Anterior cingulate cortex (tissue), 58 donors: ENCODE measurements around the gene CEP85L.
"Not testable (repeated sequence)": the region's sequence is repeated elsewhere in the genome, so short reads cannot be mapped to it uniquely, and the experiment has no call there.

Experiments
- DNase-seq, 58 donors: peaks; one replicate each; lab custom pipeline; 2025; lab: John Stamatoyannopoulos, UW

The CEP85L gene

DNA sequence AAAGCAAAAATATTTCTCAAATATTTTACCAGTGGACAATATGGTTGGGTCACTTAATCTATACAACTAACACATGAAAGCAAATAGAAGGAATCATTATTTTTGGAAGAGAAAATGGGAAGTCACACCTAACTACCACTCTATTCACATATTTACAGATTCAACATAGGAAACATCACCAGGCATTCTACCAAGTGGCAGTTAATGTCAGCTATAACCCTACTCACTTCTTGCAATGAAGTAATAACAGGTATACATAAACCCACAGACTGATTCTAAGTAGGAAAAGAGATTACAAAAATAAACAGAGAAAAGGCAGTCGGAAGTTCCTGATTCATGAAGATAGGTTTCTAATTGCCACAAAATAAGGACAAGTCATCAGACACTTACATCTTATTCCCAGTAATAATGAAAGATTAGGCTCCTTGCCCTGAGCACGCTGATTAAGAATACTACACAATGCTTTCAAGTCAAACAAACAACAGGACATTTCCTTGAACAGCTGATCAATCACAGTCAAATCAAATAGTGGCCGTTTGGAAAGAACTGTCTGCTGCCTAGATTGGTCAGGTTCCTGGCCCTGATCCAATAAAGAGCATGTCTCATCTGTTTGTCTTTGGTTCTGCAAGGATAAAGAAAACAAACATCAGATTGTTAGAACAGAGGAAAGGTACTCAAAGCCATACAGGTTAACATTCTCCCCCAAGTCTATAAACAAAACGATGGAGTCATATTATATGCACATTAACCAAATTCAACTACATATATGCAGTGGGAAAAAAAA lies 182.5 kb downstream of the CEP85L start:
- no peak for DNase-seq

DNA sequence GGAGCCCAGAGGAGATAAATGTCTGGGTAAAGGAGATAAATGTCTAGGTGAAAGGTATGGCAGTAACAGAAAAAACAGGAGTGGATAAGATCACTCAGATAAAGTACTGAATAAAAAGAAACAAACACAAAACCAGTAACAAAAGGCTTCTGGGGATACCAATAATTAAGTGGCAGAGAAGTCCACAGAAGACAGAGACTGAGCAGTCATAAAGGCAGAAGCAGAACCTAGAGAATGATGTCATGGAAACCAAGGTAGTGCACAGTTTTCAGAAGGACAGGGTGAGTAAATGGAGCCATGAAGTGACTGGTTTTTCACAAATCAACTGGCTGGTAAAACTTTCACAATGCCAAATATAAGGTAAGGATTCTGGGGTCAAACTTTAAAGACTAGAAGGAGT lies 184.2 kb downstream of the CEP85L start:
- no peak for DNase-seq

DNA sequence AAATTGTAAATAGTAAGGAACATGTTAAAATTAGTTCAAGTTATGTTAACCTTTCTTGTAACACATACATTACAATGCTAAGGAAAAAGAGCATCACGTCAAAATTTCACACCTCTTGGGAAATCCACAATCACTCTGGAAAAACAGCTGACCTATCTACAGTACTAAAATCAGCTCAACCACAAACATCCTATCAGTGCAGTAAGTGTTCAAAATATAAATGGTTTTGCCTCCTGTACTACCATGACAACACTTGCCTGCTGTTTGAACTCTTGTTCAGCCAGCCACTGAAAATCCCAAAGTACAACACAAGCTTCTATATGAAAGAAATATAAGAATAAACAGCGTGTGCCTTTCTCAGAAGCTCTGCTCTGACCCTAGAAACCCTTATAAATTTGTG lies 186.8 kb downstream of the CEP85L start:
- no peak for DNase-seq

- no peak for DNase-seq
These were observed 190.4 kb downstream of the CEP85L start for GRCh38 chr6:118460958-118461470.

DNA sequence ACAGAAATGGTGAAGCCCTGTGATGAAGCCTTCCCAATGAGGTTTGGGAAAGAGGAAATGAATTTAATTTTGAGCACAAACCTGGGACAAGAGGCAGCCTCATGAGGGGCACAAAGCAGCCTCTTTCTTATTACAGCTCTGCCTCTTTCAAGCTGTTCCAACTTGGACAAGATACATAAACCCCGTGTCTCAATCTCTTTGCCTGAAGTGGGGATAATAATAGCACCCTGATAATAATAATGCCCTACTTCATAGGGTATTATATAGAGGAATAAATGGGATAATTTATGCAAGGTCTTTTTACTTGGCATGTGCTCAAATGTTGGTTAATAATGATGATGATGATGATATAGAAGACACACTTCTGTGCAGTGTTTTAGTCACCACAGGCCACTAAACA lies 194.4 kb downstream of the CEP85L start:
- no peak for DNase-seq

- no peak for DNase-seq
These were observed 199.6 kb downstream of the CEP85L start for GRCh38 chr6:118451839-118452238.

DNA sequence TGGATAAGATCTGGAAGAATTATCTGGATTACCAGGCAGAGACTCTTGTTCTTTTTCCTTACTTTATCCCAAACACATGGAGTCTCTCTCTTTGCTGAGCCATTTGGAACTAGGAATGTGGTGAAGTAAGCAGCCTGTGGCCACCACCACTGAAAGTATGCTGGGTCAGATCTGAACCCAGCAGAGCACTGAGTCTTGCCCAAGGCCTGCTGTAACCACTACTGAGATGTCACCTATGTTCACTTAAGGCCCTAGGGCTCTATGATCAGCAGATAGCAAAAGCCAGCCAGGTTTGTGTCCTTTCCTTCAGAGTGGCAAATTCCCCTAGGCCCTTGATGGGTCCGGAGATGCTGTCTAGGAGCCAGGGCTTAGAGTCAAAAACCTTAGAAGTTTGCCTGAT lies 206.6 kb downstream of the CEP85L start:
- no peak for DNase-seq

GRCh38 chr6:118436482-118436881 lies 214.9 kb downstream of the CEP85L start:
- no peak for DNase-seq

GRCh38 chr6:118434147-118434546 lies 217.2 kb downstream of the CEP85L start:
- DNase-seq: not testable (repeated sequence)

DNA sequence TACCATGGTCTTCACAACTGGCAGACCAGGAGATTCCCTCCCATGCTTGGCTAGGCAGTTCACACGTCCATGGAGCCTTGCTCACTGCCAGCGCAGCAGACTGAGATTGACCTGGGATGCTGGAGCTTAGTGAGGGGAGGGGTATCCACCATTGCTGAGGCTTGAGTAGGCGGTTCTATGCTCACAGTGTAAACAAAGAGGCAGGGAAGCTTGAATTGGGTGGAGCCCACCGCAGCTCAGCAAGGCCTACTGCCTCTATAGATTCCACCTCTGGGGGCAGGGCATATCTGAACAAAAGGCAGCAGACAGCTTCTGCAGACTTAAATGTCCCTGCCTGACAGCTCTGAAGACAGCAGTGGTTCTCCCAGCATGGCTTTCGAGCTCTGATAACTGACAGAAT lies 230.1 kb downstream of the CEP85L start:
- DNase-seq: not testable (repeated sequence)

GRCh38 chr6:118419448-118420394 lies 231.7 kb downstream of the CEP85L start:
- no peak for DNase-seq
